ENCODE measurements around the gene TRAPPC3L. TPM values are rescaled to one million over a fixed set of nuclear protein-coding genes. Genes with fewer than 3 reads are reported as not detected.

TRAPPC3L gene
- total and polyA plus RNA-seq, 2 of the 13 experiments (the other 11 are each of a cell fraction or from before 2014, with no cell fraction given) = not detected

GRCh38 chr6:116447496-116448011 is 97.9 kb downstream of the TRAPPC3L start:
- intact Hi-C loops (cut with micrococcal nuclease; ENCODE audit: unreplicated experiment) = no loop called here
- WGBS (ENCODE audit: low lambda C conversion rate) = 2% methylated on average over 2 of the region's 2 CpGs
- FAIRE-seq = no peak

GRCh38 chr6:116447052-116447451 is 98.4 kb downstream of the TRAPPC3L start:
- no peak overlapping the region for H3K27ac ChIP-seq (ENCODE audit: extremely low read length, insufficient read depth, low read length)
- 16% methylated on average over 3 of the region's 3 CpGs for WGBS (ENCODE audit: low lambda C conversion rate)

More at GRCh38 chr6:116447496-116448011, 97.9 kb downstream of the TRAPPC3L start:
- Histone ChIP-seq H3K4me2 (ENCODE audit: low read depth, low read length) (no peak overlapping the region), H3K9me3 (ENCODE audit: low read length) (no peaks in the 10 kb centered on the region), H3K4me3 (replicated peaks in 1 of 3; ENCODE audit: insufficient read depth in 1 of 3, low read depth in 2 of 3, low read length in 3 of 3) (no peak overlapping the region), H4K20me1 (ENCODE audit: insufficient read depth, low read length) (no peaks in the 10 kb centered on the region), H3K79me2 (ENCODE audit: insufficient read depth, low read length) (no peaks in the 10 kb centered on the region), H3K27me3 (ENCODE audit: control insufficient read depth in 1 of 2, insufficient read depth in 2 of 2, low read length in 2 of 2) (no peaks in the 10 kb centered on the region), H2AFZ (ENCODE audit: low read length) (no peak overlapping the region), H3K36me3 (replicated peaks in 1 of 2; ENCODE audit: control insufficient read depth in 1 of 2, insufficient read depth in 2 of 2, low read length in 2 of 2) (no peaks in the 10 kb centered on the region), H3K9ac (ENCODE audit: insufficient read depth, low read depth, low read length) (no peak overlapping the region), H3K27ac (ENCODE audit: extremely low read length, insufficient read depth, low read length) (no peak overlapping the region), H3K4me1 (ENCODE audit: insufficient read depth, low read length) (no peaks in the 10 kb centered on the region)
- no peak for DNase-seq (ENCODE audit: low spot score)
- CTCF ChIA-PET (ENCODE audit: low intra/inter-chr PET ratio, low total read pairs) = no interaction called here
- POLR2A ChIA-PET = no interaction called here
- in situ Hi-C loops (cut with HindIII; ENCODE audit: extremely low pct_ligation_motif_present, low pct_unique_long_range_greater_than_20kb) = no loop called here
- BruUV-seq (replicated peaks) = no TSS peak
- TF ChIP-seq POLR2G (IDR thresholded peaks at IDR 0.05; ENCODE audit: low read depth, low read length) = no peak
- TF ChIP-seq ZBTB7B (CRISPR knock-in tag; IDR thresholded peaks at IDR 0.05) = no peak
- peak; percentile 45; the same call in 1 of the 2 replicates for TF ChIP-seq CEBPB (IDR thresholded peaks at IDR 0.05; ENCODE audit: borderline replicate concordance, low read depth, low read length)
- no peak for TF ChIP-seq ZBTB49 (CRISPR knock-in tag; IDR thresholded peaks at IDR 0.05; ENCODE audit: borderline replicate concordance)
- no peak for ATAC-seq

More at GRCh38 chr6:116447052-116447451, 98.4 kb downstream of the TRAPPC3L start:
- no TSS peak for BruUV-seq (replicated peaks)
- DNase-seq (ENCODE audit: low spot score) (no peak), FAIRE-seq (no peak), ATAC-seq (no peak)
- Histone ChIP-seq H3K9me3 (ENCODE audit: low read length) (no peaks in the 10 kb centered on the region), H3K4me3 (replicated peaks in 1 of 3; ENCODE audit: insufficient read depth in 1 of 3, low read depth in 2 of 3, low read length in 3 of 3) (no peak overlapping the region), H4K20me1 (ENCODE audit: insufficient read depth, low read length) (no peaks in the 10 kb centered on the region), H3K36me3 (replicated peaks in 1 of 2; ENCODE audit: control insufficient read depth in 1 of 2, insufficient read depth in 2 of 2, low read length in 2 of 2) (no peaks in the 10 kb centered on the region), H3K27me3 (ENCODE audit: control insufficient read depth in 1 of 2, insufficient read depth in 2 of 2, low read length in 2 of 2) (no peaks in the 10 kb centered on the region), H3K4me1 (ENCODE audit: insufficient read depth, low read length) (no peaks in the 10 kb centered on the region), H2AFZ (ENCODE audit: low read length) (no peak overlapping the region), H3K79me2 (ENCODE audit: insufficient read depth, low read length) (no peaks in the 10 kb centered on the region), H3K4me2 (ENCODE audit: low read depth, low read length) (no peak overlapping the region), H3K9ac (ENCODE audit: insufficient read depth, low read depth, low read length) (no peak overlapping the region)
- CTCF ChIA-PET (ENCODE audit: low intra/inter-chr PET ratio, low total read pairs) = no interaction called here
- no peak for TF ChIP-seq RCOR2 (CRISPR knock-in tag; IDR thresholded peaks at IDR 0.05)
- no peak for TF ChIP-seq ZNF788 (CRISPR knock-in tag; IDR thresholded peaks at IDR 0.05; ENCODE audit: borderline replicate concordance)
- TF ChIP-seq ZFYVE20 (CRISPR knock-in tag; IDR thresholded peaks at IDR 0.05; ENCODE audit: borderline replicate concordance, low read depth) = no peak
- TF ChIP-seq RORA (CRISPR knock-in tag; IDR thresholded peaks at IDR 0.05) = no peak
- intact Hi-C loops (cut with micrococcal nuclease; ENCODE audit: unreplicated experiment) = no loop called here
- in situ Hi-C loops (cut with HindIII; ENCODE audit: extremely low pct_ligation_motif_present, low pct_unique_long_range_greater_than_20kb) = no loop called here
- POLR2A ChIA-PET = no interaction called here

Data from HepG2 (cell line).